ENCODE measurements around the gene SLC25A11.
"Not testable (repeated sequence)": the region's sequence is repeated elsewhere in the genome, so short reads cannot be mapped to it uniquely, and the experiment has no call there.

The SLC25A11 gene

GRCh38 chr17:4945176-4945943 is 5.5 kb upstream of the SLC25A11 start:
- DNase-seq, result peak; percentile 90

GRCh38 chr17:4944554-4945175 is 4.8 kb upstream of the SLC25A11 start:
- DNase-seq, result peak; percentile 51
- ATAC-seq, result no peak

More at GRCh38 chr17:4945176-4945943, 5.5 kb upstream of the SLC25A11 start:
- peak; percentile 49 for ATAC-seq

GRCh38 chr17:4944163-4944553 is 4.3 kb upstream of the SLC25A11 start:
- ATAC-seq (peak; percentile 8), DNase-seq (peak; percentile 61)

- no peak for ATAC-seq
- no peak for DNase-seq
Measured at GRCh38 chr17:4942760-4943508, 3.1 kb upstream of the SLC25A11 start.

- ATAC-seq, result no peak
Measured at GRCh38 chr17:4941319-4941610, 1.4 kb upstream of the SLC25A11 start.

GRCh38 chr17:4940555-4941318 is 891 bp upstream of the SLC25A11 start:
- ATAC-seq (peak; percentile 2), DNase-seq (peak; percentile 68)

More at GRCh38 chr17:4941319-4941610, 1.4 kb upstream of the SLC25A11 start:
- DNase-seq, result no peak

- no peak for ATAC-seq
- DNase-seq, result no peak
Measured at GRCh38 chr17:4939546-4939795, 375 bp downstream of the SLC25A11 start.

GRCh38 chr17:4938688-4939545 is 929 bp downstream of the SLC25A11 start:
- ATAC-seq (no peak), DNase-seq (no peak)

- no peak for ATAC-seq
- no peak for DNase-seq
Measured at GRCh38 chr17:4938069-4938491, 1.8 kb downstream of the SLC25A11 start.

- DNase-seq (no peak), ATAC-seq (no peak)
Measured at GRCh38 chr17:4937553-4937952, 2.3 kb downstream of the SLC25A11 start.

GRCh38 chr17:4936436-4936835 is 3.4 kb downstream of the SLC25A11 start:
- DNase-seq (no peak), ATAC-seq (no peak)

GRCh38 chr17:4935650-4936049 is 4.2 kb downstream of the SLC25A11 start:
- DNase-seq (no peak), ATAC-seq (no peak)

GRCh38 chr17:4934173-4934979 is 5.5 kb downstream of the SLC25A11 start:
- peak; percentile 55 for ATAC-seq
- DNase-seq, result no peak

- ATAC-seq, result no peak
- no peak for DNase-seq
Measured at GRCh38 chr17:4933646-4934045, 6.2 kb downstream of the SLC25A11 start.

GRCh38 chr17:4932756-4933155 is 7.1 kb downstream of the SLC25A11 start:
- DNase-seq (no peak), ATAC-seq (no peak)

- DNase-seq, result no peak
- ATAC-seq, result no peak
Measured at GRCh38 chr17:4931963-4932362, 7.9 kb downstream of the SLC25A11 start, which contains the start of gene GP1BA. GP1BA (plus strand) TSS chr17:4932277; CDS start chr17:4932605, 328 bp downstream.

GRCh38 chr17:4928881-4929280 is 11.0 kb downstream of the SLC25A11 start:
- DNase-seq (no peak), ATAC-seq (no peak)

- ATAC-seq, DNase-seq: not testable (repeated sequence)
Measured at GRCh38 chr17:4926577-4927335, 13.1 kb downstream of the SLC25A11 start.

- DNase-seq (no peak), ATAC-seq (no peak)
Measured at GRCh38 chr17:4921320-4921719, 18.5 kb downstream of the SLC25A11 start.

All from stimulated activated naive CD8-positive, alpha-beta T cell treated with anti-CD3 and anti-CD28 coated beads, Interleukin-15, Interleukin-2, amounts not matched to agents 100 U/mL and 50 U/mL, for 24 hours (primary cell).